Loucy (cell line): ENCODE data around the gene RIPOR3.

Experiments used
- CTCF ChIP-seq: fragments of 200-600 bp; sonication (generic); conservative IDR thresholded peaks from 2 replicates; pipeline ENCODE4 v1.5.1; 2014; ENCODE audit warnings: mild to moderate bottlenecking, antibody characterized with exemption, low read length
- EZH2phosphoT487 ChIP-seq: fragments of 200-600 bp; IDR thresholded peaks from 2 replicates; pipeline ENCODE4 v1.6.1; 2018; ENCODE audit warnings: antibody characterized with exemption, mild to moderate bottlenecking, moderate library complexity, borderline replicate concordance

- no peak for TF ChIP-seq CTCF
- no peak for TF ChIP-seq EZH2phosphoT487
Observed at GRCh38 chr20:50568549-50568942, 122.8 kb downstream of the RIPOR3 start.
